MM.1S (cell line): ENCODE results near the gene LDHB.
A peak's percentile ranks its signal among the peaks of the same experiment; 100 is the strongest.

Experiments used
- CTCF ChIP-seq: fragments of 300-600 bp; sonication (generic); IDR thresholded peaks from 2 replicates; pipeline ENCODE4 v1.5.1; 2016; ENCODE audit warnings: antibody characterized with exemption, low read length, mixed read lengths
- EZH2 ChIP-seq: fragments of 300-600 bp; sonication (generic); optimal IDR thresholded peaks from 2 replicates; pipeline ENCODE3; 2017; ENCODE audit warnings: low read depth, mild to moderate bottlenecking, antibody characterized with exemption, low read length, mixed read lengths
- EZH2phosphoT487 ChIP-seq: fragments of 300-600 bp; sonication (generic); IDR thresholded peaks from 2 replicates; pipeline ENCODE4 v1.6.1; 2018; ENCODE audit warnings: antibody characterized with exemption, low read length

GRCh38 chr12:21697904-21698630 lies 40.4 kb upstream of the LDHB start:
- TF ChIP-seq CTCF: peak; percentile 65
- TF ChIP-seq EZH2phosphoT487: no peak
- TF ChIP-seq EZH2: no peak
